Neural cell (in vitro differentiated cells): ENCODE data around the gene OR2F2.

Experiments
- CTCF ChIP-seq: fragments of 450-650 bp; IDR thresholded peaks from 2 replicates; pipeline ENCODE4 v1.5.1; 2014; ENCODE audit warnings: antibody characterized with exemption, mild to moderate bottlenecking, moderate library complexity; ENCODE audit not compliant: poor library complexity, severe bottlenecking
- EZH2 ChIP-seq: fragments of 200-600, 300-800 bp; shearing (Covaris generic), sonication (generic); IDR thresholded peaks from 2 replicates; pipeline ENCODE4 v1.6.1; 2014; ENCODE audit warnings: antibody characterized with exemption, low read length, borderline replicate concordance, mild to moderate bottlenecking; ENCODE audit not compliant: insufficient read depth, poor library complexity, severe bottlenecking
- MXI1 ChIP-seq: fragments of 450-650 bp; conservative IDR thresholded peaks from 2 replicates; pipeline ENCODE4 v1.6.1; 2014; ENCODE audit warnings: antibody characterized with exemption, mild to moderate bottlenecking; ENCODE audit not compliant: poor library complexity, severe bottlenecking

GRCh38 chr7:143954544-143954943 lies 19.5 kb downstream of the OR2F2 start, which contains the start of gene OR2F1:
- no peak for TF ChIP-seq CTCF
- TF ChIP-seq EZH2 = no peak
- no peak for TF ChIP-seq MXI1
